Stomach smooth muscle (tissue), 2 donors: ENCODE results near the gene PPM1A.

Source experiments
- H3K27ac ChIP-seq: one replicate; pipeline ENCODE4 v1.7.0; 2013; ENCODE audit warnings: mild to moderate bottlenecking, low read length, inconsistent platforms
- H3K27me3 ChIP-seq, 2 donors: one replicate each; pipeline ENCODE4 v1.7.0; 2013; ENCODE audit warnings: low read length in 2 of 2; ENCODE audit not compliant: insufficient read depth in 2 of 2, control insufficient read depth in 1 of 2
- H3K36me3 ChIP-seq, 2 donors: one replicate each; pipeline ENCODE4 v1.7.0; 2013; ENCODE audit warnings: low read length in 2 of 2; ENCODE audit not compliant: control insufficient read depth in 2 of 2, insufficient read depth in 2 of 2
- H3K4me1 ChIP-seq: one replicate; pipeline ENCODE4 v1.7.0; 2013; ENCODE audit warnings: low read length; ENCODE audit not compliant: control insufficient read depth, insufficient read depth
- H3K4me3 ChIP-seq, 2 donors: one replicate each; pipeline ENCODE4 v1.7.0; 2013; ENCODE audit warnings: low read length in 2 of 2
- H3K9ac ChIP-seq, 2 donors: one replicate each; pipeline ENCODE4 v1.7.0; 2013; ENCODE audit warnings: low read length in 2 of 2, mild to moderate bottlenecking in 1 of 2
- H3K9me3 ChIP-seq, 2 donors: one replicate each; pipeline ENCODE4 v1.7.0; 2013; ENCODE audit warnings: low read length in 2 of 2; ENCODE audit not compliant: control insufficient read depth in 2 of 2
- donor health status: healthy.
- donor health status: Pancreatic carcinoma.

PPM1A gene

DNA sequence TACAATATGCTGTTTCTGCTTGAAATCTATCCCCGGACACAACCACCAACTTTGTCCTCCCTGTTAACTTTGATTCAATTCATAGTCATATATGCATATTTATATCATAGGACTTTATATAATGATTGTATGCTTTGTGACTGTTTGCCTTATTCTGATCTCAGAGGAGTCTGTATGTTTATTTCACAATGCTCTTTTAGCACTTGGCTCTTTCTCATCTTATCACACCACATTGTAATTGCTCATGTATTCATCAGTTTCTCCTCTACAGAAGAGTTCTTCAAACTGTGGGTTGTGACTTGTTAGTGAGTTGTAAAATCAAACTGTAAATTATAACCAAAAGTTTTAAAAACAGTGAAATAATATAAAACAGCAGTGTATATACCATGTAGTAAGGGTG, 21.7 kb upstream of the PPM1A start:
- Histone ChIP-seq H3K4me1 (peaks cover 7% of the 10 kb centered on the region), H3K27ac (no peak overlapping the region), H3K4me3 (no peak overlapping the region), H3K36me3 (no peaks in the 10 kb centered on the region), H3K9me3 (no peaks in the 10 kb centered on the region), H3K9ac (no peak overlapping the region), H3K27me3 (no peaks in the 10 kb centered on the region)

- Histone ChIP-seq H3K4me3 (no peak overlapping the region), H3K36me3 (no peaks in the 10 kb centered on the region), H3K9ac (no peak overlapping the region), H3K4me1 (no peaks in the 10 kb centered on the region), H3K9me3 (peaks cover 0 to 4% of the 10 kb centered on the region in 2 donors), H3K27ac (no peak overlapping the region), H3K27me3 (no peaks in the 10 kb centered on the region)
Observed at GRCh38 chr14:60229614-60230013, 19.4 kb upstream of the PPM1A start.

- peaks cover 0 to 4% of the 10 kb centered on the region in 2 donors for H3K9me3 ChIP-seq
- no peak overlapping the region for H3K4me3 ChIP-seq
Observed at GRCh38 chr14:60232185-60232584, 16.8 kb upstream of the PPM1A start.

DNA sequence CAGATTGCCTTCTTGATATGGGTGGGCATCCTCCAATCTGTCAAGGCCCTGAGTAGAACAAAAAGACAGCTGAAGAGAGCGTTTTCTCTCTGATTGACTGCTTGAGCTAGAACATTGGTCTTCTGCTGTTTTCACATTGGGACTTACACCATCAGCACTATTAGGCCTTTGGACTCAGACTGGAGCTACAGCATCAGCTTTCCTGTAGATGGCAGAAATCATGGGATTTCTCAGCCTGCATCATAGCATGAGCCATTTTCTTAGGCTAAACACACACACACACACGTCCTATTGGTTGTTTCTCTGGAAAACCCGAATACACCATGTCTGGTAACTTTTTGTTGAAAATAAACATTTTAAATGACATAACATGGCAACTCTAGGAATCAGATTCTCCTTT, 15.8 kb upstream of the PPM1A start:
- Histone ChIP-seq H3K27me3 (no peaks in the 10 kb centered on the region), H3K4me3 (no peak overlapping the region), H3K9me3 (peaks cover 0 to 4% of the 10 kb centered on the region in 2 donors), H3K4me1 (no peaks in the 10 kb centered on the region), H3K27ac (no peak overlapping the region), H3K9ac (no peak overlapping the region), H3K36me3 (no peaks in the 10 kb centered on the region)

More at GRCh38 chr14:60232185-60232584, 16.8 kb upstream of the PPM1A start:
- Histone ChIP-seq H3K27ac (no peak overlapping the region), H3K9ac (no peak overlapping the region), H3K36me3 (no peaks in the 10 kb centered on the region), H3K27me3 (no peaks in the 10 kb centered on the region), H3K4me1 (no peaks in the 10 kb centered on the region)

DNA sequence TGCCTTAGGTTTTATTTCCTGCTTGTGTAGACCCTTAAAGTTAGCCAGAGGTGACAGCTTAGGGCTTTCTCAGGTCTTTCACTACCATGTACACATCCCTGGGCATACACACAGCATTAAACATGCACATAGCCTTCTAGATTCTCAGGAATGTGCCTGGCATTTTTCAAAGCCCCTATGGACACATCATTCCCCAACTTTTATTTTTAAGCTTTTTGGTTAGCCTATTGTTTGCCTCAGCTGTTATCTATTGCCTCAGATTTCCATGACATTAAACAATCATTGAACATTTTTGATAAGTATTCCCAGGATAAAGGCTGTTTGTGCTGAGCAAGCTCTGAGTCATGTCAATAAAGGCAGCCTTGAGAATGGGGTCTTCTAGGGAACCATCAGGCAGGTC, 15.1 kb upstream of the PPM1A start:
- no peak overlapping the region for H3K4me3 ChIP-seq
- peaks cover 0 to 4% of the 10 kb centered on the region in 2 donors for H3K9me3 ChIP-seq
- no peaks in the 10 kb centered on the region for H3K4me1 ChIP-seq
- H3K27me3 ChIP-seq, result no peaks in the 10 kb centered on the region
- no peak overlapping the region for H3K9ac ChIP-seq
- H3K36me3 ChIP-seq, result no peaks in the 10 kb centered on the region
- no peak overlapping the region for H3K27ac ChIP-seq

GRCh38 chr14:60235440-60235839, 13.6 kb upstream of the PPM1A start:
- Histone ChIP-seq H3K27ac (no peak overlapping the region), H3K4me1 (no peaks in the 10 kb centered on the region), H3K9ac (no peak overlapping the region), H3K4me3 (no peak overlapping the region), H3K36me3 (no peaks in the 10 kb centered on the region), H3K27me3 (no peaks in the 10 kb centered on the region), H3K9me3 (peaks cover 0 to 4% of the 10 kb centered on the region in 2 donors)

DNA sequence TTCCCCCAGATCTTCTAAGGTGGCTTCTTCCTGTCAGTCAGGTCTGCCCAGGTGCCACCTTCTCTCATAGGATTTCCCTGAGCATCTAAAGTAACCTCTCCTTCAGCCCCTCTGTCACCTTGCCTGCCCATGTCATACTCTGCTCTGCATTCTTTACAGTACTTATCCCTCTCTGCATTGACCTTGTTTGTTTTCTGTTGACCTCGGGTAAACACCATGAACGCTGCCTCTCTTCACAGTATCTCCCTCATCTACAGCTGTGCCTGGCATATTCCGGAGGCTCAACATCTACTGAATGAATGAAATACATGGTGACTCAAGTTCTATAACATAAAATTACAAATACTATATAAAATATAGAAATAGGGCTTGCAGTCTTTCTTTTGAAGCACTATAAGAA, 10.1 kb upstream of the PPM1A start:
- Histone ChIP-seq H3K27ac (no peak overlapping the region), H3K27me3 (no peaks in the 10 kb centered on the region), H3K4me1 (no peaks in the 10 kb centered on the region), H3K36me3 (no peaks in the 10 kb centered on the region), H3K4me3 (no peak overlapping the region), H3K9ac (no peak overlapping the region), H3K9me3 (no peaks in the 10 kb centered on the region)

- H3K9me3 ChIP-seq, result no peaks in the 10 kb centered on the region
- H3K27me3 ChIP-seq, result no peaks in the 10 kb centered on the region
- H3K4me1 ChIP-seq, result no peaks in the 10 kb centered on the region
- H3K36me3 ChIP-seq, result no peaks in the 10 kb centered on the region
- no peak overlapping the region for H3K9ac ChIP-seq
- no peak overlapping the region for H3K4me3 ChIP-seq
- no peak overlapping the region for H3K27ac ChIP-seq
Observed at GRCh38 chr14:60240139-60240856, 8.7 kb upstream of the PPM1A start.

- Histone ChIP-seq H3K9me3 (no peaks in the 10 kb centered on the region), H3K27me3 (no peaks in the 10 kb centered on the region), H3K27ac (no peak overlapping the region), H3K4me3 (no peak overlapping the region), H3K4me1 (no peaks in the 10 kb centered on the region), H3K9ac (no peak overlapping the region), H3K36me3 (no peaks in the 10 kb centered on the region)
Observed at GRCh38 chr14:60241091-60241490, 7.9 kb upstream of the PPM1A start.

DNA sequence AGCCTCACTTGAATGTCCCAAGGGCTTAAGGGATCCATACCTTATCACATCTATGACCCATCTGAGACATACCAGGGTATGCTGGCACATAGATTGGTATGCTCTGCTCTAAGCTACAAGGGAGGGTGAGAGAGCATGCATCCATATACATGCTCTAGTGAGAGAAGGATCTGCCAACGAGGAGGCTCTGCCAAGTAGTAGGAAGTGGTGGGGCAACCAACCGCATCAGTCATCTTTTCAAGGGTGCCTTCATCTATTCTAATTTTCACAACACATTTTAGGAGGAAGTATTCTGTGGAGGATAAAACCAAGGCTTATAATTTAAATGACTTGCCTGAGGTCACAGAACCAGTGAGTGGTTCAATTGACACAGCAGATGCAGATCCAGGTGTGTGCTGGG, 6.6 kb upstream of the PPM1A start:
- Histone ChIP-seq H3K4me1 (peaks cover 2% of the 10 kb centered on the region), H3K27ac (no peak overlapping the region), H3K27me3 (no peaks in the 10 kb centered on the region), H3K9ac (no peak overlapping the region), H3K9me3 (no peaks in the 10 kb centered on the region), H3K4me3 (no peak overlapping the region), H3K36me3 (no peaks in the 10 kb centered on the region)

GRCh38 chr14:60245380-60246177, 3.4 kb upstream of the PPM1A start:
- Histone ChIP-seq H3K4me1 (peaks cover 12% of the 10 kb centered on the region), H3K36me3 (no peaks in the 10 kb centered on the region), H3K9ac (no peak overlapping the region), H3K9me3 (no peaks in the 10 kb centered on the region), H3K4me3 (no peak overlapping the region), H3K27me3 (no peaks in the 10 kb centered on the region), H3K27ac (no peak overlapping the region)
